Cortex of kidney (tissue), 1 donor: ENCODE data around the gene MYH3.

Source experiments
- DNase-seq: peaks from one replicate; lab custom pipeline; 2025; lab: John Stamatoyannopoulos, UW

Gene MYH3

GRCh38 chr17:10613775-10614513 lies 43.2 kb downstream of the MYH3 start:
- DNase-seq = no peak

GRCh38 chr17:10612957-10613744 lies 44.0 kb downstream of the MYH3 start:
- DNase-seq = no peak

GRCh38 chr17:10610884-10611283 lies 46.2 kb downstream of the MYH3 start:
- DNase-seq = no peak

- no peak for DNase-seq
Measured at GRCh38 chr17:10608244-10608643, 48.9 kb downstream of the MYH3 start.

- no peak for DNase-seq
Measured at GRCh38 chr17:10606110-10606509, 51.0 kb downstream of the MYH3 start.

GRCh38 chr17:10605221-10605783 lies 51.8 kb downstream of the MYH3 start:
- DNase-seq = no peak

- no peak for DNase-seq
Measured at GRCh38 chr17:10604521-10604920, 52.6 kb downstream of the MYH3 start.

GRCh38 chr17:10603931-10604330 lies 53.2 kb downstream of the MYH3 start:
- no peak for DNase-seq

- DNase-seq = no peak
Measured at GRCh38 chr17:10600571-10600970, 56.5 kb downstream of the MYH3 start.

GRCh38 chr17:10598621-10599020 lies 58.5 kb downstream of the MYH3 start:
- DNase-seq = no peak

GRCh38 chr17:10589553-10590145 lies 67.5 kb downstream of the MYH3 start:
- DNase-seq = no peak

- no peak for DNase-seq
Measured at GRCh38 chr17:10585529-10585928, 71.6 kb downstream of the MYH3 start.

GRCh38 chr17:10583834-10584233 lies 73.3 kb downstream of the MYH3 start:
- no peak for DNase-seq

- DNase-seq = no peak
Measured at GRCh38 chr17:10579270-10579669, 77.8 kb downstream of the MYH3 start.
